KMS-11 (cell line): ENCODE data around the gene TMEM158.

Experiments used
- H2AFZ ChIP-seq: fragments of 200-600 bp; sonication (generic); 2 replicates; pipeline ENCODE4 v1.6.1; 2016; ENCODE audit warnings: antibody characterized with exemption, mixed run types, low read depth
- H3K27ac ChIP-seq: fragments of 200-600 bp; sonication (generic); 2 replicates; pipeline ENCODE4 v1.6.1; 2016; ENCODE audit warnings: mild to moderate bottlenecking, mixed run types
- H3K27me3 ChIP-seq: fragments of 200-600 bp; sonication (generic); 2 replicates; pipeline ENCODE4 v1.6.1; 2017; ENCODE audit warnings: mild to moderate bottlenecking, low read depth, mixed run types, moderate library complexity; ENCODE audit not compliant: insufficient read depth
- H3K36me3 ChIP-seq: fragments of 200-600 bp; sonication (generic); 2 replicates; pipeline ENCODE4 v1.6.1; 2017; ENCODE audit warnings: mild to moderate bottlenecking, mixed run types; ENCODE audit not compliant: insufficient read depth
- H3K4me1 ChIP-seq: fragments of 200-600 bp; sonication (generic); 2 replicates; pipeline ENCODE4 v1.6.1; 2016; ENCODE audit warnings: mild to moderate bottlenecking, low read depth, mixed run types; ENCODE audit not compliant: poor library complexity, severe bottlenecking
- H3K4me2 ChIP-seq: fragments of 200-600 bp; sonication (generic); 2 replicates; pipeline ENCODE4 v1.7.0; 2016; ENCODE audit warnings: mild to moderate bottlenecking, mixed run types
- H3K4me3 ChIP-seq: fragments of 200-600 bp; sonication (generic); IDR thresholded peaks from 2 replicates; pipeline ENCODE4 v1.6.1; 2017; ENCODE audit warnings: low read depth, low read length, mixed read lengths; ENCODE audit not compliant: insufficient read depth
- H3K79me2 ChIP-seq: fragments of 200-600 bp; sonication (generic); 2 replicates; pipeline ENCODE4 v1.6.1; 2016; ENCODE audit warnings: low read depth, mixed run types; ENCODE audit not compliant: insufficient read depth
- H3K9ac ChIP-seq: fragments of 200-600 bp; sonication (generic); 2 replicates; pipeline ENCODE4 v1.6.1; 2016; ENCODE audit warnings: mild to moderate bottlenecking, mixed run types
- H4K20me1 ChIP-seq: fragments of 200-600 bp; sonication (generic); 2 replicates; pipeline ENCODE4 v1.6.1; 2016; ENCODE audit warnings: mild to moderate bottlenecking, mixed run types; ENCODE audit not compliant: insufficient read depth
- CTCF ChIP-seq: fragments of 200-600 bp; sonication (generic); conservative IDR thresholded peaks from 2 replicates; pipeline ENCODE4 v1.6.1; 2017; ENCODE audit warnings: low read depth, mild to moderate bottlenecking, antibody characterized with exemption, low read length, moderate library complexity, mixed read lengths

The TMEM158 gene

GRCh38 chr3:45227946-45228345 lies 1.9 kb upstream of the TMEM158 start:
- Histone ChIP-seq H3K4me1 (no peaks in the 10 kb centered on the region), H3K27me3 (no peaks in the 10 kb centered on the region; the same call in 1 of the 2 replicates), H2AFZ (no peak overlapping the region), H3K9ac (no peak overlapping the region), H3K4me2 (no peak overlapping the region), H4K20me1 (no peaks in the 10 kb centered on the region), H3K79me2 (no peaks in the 10 kb centered on the region), H3K27ac (no peak overlapping the region), H3K36me3 (no peaks in the 10 kb centered on the region), H3K4me3 (no peak overlapping the region)
- no peak for TF ChIP-seq CTCF

- Histone ChIP-seq H3K4me3 (no peak overlapping the region), H3K4me2 (no peak overlapping the region), H3K4me1 (no peaks in the 10 kb centered on the region), H4K20me1 (no peaks in the 10 kb centered on the region), H3K27ac (no peak overlapping the region), H3K9ac (no peak overlapping the region), H2AFZ (no peak overlapping the region), H3K27me3 (no peaks in the 10 kb centered on the region; the same call in 1 of the 2 replicates), H3K79me2 (no peaks in the 10 kb centered on the region), H3K36me3 (no peaks in the 10 kb centered on the region)
- no peak for TF ChIP-seq CTCF
Measured at GRCh38 chr3:45227071-45227820, 1.2 kb upstream of the TMEM158 start.

GRCh38 chr3:45225465-45226205 lies 452 bp downstream of the TMEM158 start:
- H2AFZ ChIP-seq: no peak overlapping the region
- H3K4me2 ChIP-seq: no peak overlapping the region
- no peak overlapping the region for H3K27ac ChIP-seq
- no peaks in the 10 kb centered on the region for H3K79me2 ChIP-seq
- H3K36me3 ChIP-seq: no peaks in the 10 kb centered on the region
- H4K20me1 ChIP-seq: no peaks in the 10 kb centered on the region
- H3K27me3 ChIP-seq: no peaks in the 10 kb centered on the region; the same call in 1 of the 2 replicates
- H3K4me3 ChIP-seq: no peak overlapping the region
- no peak for TF ChIP-seq CTCF
- no peak overlapping the region for H3K9ac ChIP-seq
- H3K4me1 ChIP-seq: no peaks in the 10 kb centered on the region

- H3K9ac ChIP-seq: no peak overlapping the region
- H3K27ac ChIP-seq: no peak overlapping the region
- H3K4me2 ChIP-seq: peak overlapping the region; percentile 36; the same call in 1 of the 2 replicates
- no peak overlapping the region for H2AFZ ChIP-seq
- no peaks in the 10 kb centered on the region for H3K36me3 ChIP-seq
- no peaks in the 10 kb centered on the region for H3K79me2 ChIP-seq
- H3K27me3 ChIP-seq: no peaks in the 10 kb centered on the region; the same call in 1 of the 2 replicates
- TF ChIP-seq CTCF: no peak
- no peaks in the 10 kb centered on the region for H3K4me1 ChIP-seq
- no peaks in the 10 kb centered on the region for H4K20me1 ChIP-seq
- H3K4me3 ChIP-seq: no peak overlapping the region
Measured at GRCh38 chr3:45224824-45225464, 1.1 kb downstream of the TMEM158 start.
